Thymus (tissue), 11 donors: Measurements from ENCODE around the gene MFGE8. TPM values are rescaled to one million over a fixed set of nuclear protein-coding genes. Genes with fewer than 3 reads are reported as not detected.

Experiments
- DNase-seq, 9 donors: peaks; one replicate each; pipeline ENCODE4 v3.0.0-alpha.2; 2013; ENCODE audit warnings: low spot score in 9 of 9, low read depth in 6 of 9, missing footprints in 1 of 9
- H3K27ac ChIP-seq, 2 donors: one replicate each; pipeline ENCODE4 v1.5.1; 2013; ENCODE audit warnings: control low read depth in 1 of 2, low read depth in 1 of 2, low read length in 1 of 2, mild to moderate bottlenecking in 1 of 2, moderate library complexity in 1 of 2
- H3K27me3 ChIP-seq, 2 donors: one replicate each; pipeline ENCODE4 v1.5.1; 2013; ENCODE audit warnings: low read length in 1 of 2; ENCODE audit not compliant: control insufficient read depth in 2 of 2, insufficient read depth in 1 of 2
- H3K36me3 ChIP-seq, 2 donors: one replicate each; pipeline ENCODE4 v1.5.1; 2013; ENCODE audit warnings: low read length in 1 of 2, mild to moderate bottlenecking in 1 of 2, moderate library complexity in 1 of 2; ENCODE audit not compliant: control insufficient read depth in 2 of 2, insufficient read depth in 2 of 2
- H3K4me1 ChIP-seq, 2 donors: one replicate each; pipeline ENCODE4 v1.5.1; 2013; ENCODE audit warnings: low read length in 2 of 2; ENCODE audit not compliant: control insufficient read depth in 2 of 2, insufficient read depth in 2 of 2
- H3K4me3 ChIP-seq, 2 donors: one replicate each; pipeline ENCODE4 v1.5.1; 2013; ENCODE audit warnings: low read length in 2 of 2, control low read depth in 1 of 2, mild to moderate bottlenecking in 1 of 2
- H3K9me3 ChIP-seq, 2 donors: one replicate each; pipeline ENCODE4 v1.5.1; 2013; ENCODE audit warnings: low read length in 1 of 2, mild to moderate bottlenecking in 1 of 2; ENCODE audit not compliant: control insufficient read depth in 2 of 2, insufficient read depth in 1 of 2
- WGBS: extraction: QIAGEN DNeasy Blood & Tissue Kit; methylation state at CpG from one replicate; pipeline ENCODE4 v1.1.7; 2013; 5-methylcytosine and 5-hydroxymethylcytosine counted together
- polyA plus RNA-seq: library from polyadenylated mRNA; stranded (reverse); fragments of 200-250 nt; gene quantifications from one replicate; pipeline ENCODE4 v1.2.3, GENCODE V29; 2013
- total RNA-seq: library from RNA; stranded (reverse); fragments of 120-200 nt; gene quantifications from one replicate; pipeline ENCODE4 v1.2.4, GENCODE V29; 2013
- donor health status: healthy.

MFGE8 gene
- total and polyA plus RNA-seq, 2 donors, result 21.8 to 84.9 TPM

DNA sequence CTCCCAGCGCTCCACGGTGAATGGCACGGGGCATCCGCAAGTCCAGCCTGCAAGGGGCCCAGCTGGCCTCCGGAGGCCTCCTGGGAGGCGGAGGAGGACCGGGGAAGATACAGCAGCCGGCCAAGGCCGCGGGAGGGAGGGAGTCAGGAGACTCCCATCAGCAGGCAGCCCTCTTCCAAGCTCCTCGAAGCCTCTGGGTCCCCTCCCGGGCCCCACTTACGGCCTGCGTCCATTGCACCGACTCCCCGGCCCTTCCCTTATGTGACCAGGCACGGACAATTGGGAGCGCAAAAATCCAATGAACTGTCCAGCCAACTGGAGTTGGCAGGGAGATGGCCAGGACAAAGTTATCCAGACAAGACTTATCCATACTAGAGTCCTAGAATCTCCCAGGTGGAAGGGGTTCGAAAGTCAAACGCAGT is 668 bp downstream of the MFGE8 start:
- Histone ChIP-seq H3K9me3 (no peaks in the 10 kb centered on the region), H3K36me3 (peaks cover 6 to 31% of the 10 kb centered on the region in 2 donors), H3K27ac (peak overlapping the region; percentile 49 to 84), H3K4me3 (peak overlapping the region; percentile 78 to 85), H3K27me3 (no peaks in the 10 kb centered on the region), H3K4me1 (peaks cover 14 to 27% of the 10 kb centered on the region in 2 donors)
- 33% methylated on average over 20 of the region's 20 CpGs for whole genome bisulfite sequencing
- no peak for DNase-seq

DNA sequence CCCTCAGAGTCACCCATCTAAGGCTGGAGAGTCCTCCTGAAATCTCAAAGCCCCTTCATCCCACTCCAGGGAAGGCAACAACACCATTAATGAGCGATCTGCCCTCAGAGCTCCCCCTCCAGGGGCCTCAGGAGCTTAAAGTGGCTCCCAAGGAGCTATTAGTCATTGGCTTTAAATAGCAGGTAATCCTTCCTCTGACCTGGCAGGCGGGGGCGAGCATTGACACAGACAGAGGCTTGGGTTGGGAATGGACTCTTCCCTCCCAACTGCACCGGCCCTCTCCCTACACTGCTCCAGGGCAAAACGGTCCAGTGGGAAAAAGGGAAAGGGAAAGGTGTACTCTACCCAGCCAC is 1.4 kb downstream of the MFGE8 start:
- peak overlapping the region in 1 of 2 donors; percentile 49 for H3K27ac ChIP-seq
- no peaks in the 10 kb centered on the region for H3K27me3 ChIP-seq
- 96% methylated on average over 5 of the region's 5 CpGs for WGBS
- peak overlapping the region; percentile 78 to 85 for H3K4me3 ChIP-seq
- H3K4me1 ChIP-seq, result peaks cover 14 to 27% of the 10 kb centered on the region in 2 donors
- H3K9me3 ChIP-seq, result no peaks in the 10 kb centered on the region
- peaks cover 6 to 37% of the 10 kb centered on the region in 2 donors for H3K36me3 ChIP-seq
- no peak for DNase-seq

DNA sequence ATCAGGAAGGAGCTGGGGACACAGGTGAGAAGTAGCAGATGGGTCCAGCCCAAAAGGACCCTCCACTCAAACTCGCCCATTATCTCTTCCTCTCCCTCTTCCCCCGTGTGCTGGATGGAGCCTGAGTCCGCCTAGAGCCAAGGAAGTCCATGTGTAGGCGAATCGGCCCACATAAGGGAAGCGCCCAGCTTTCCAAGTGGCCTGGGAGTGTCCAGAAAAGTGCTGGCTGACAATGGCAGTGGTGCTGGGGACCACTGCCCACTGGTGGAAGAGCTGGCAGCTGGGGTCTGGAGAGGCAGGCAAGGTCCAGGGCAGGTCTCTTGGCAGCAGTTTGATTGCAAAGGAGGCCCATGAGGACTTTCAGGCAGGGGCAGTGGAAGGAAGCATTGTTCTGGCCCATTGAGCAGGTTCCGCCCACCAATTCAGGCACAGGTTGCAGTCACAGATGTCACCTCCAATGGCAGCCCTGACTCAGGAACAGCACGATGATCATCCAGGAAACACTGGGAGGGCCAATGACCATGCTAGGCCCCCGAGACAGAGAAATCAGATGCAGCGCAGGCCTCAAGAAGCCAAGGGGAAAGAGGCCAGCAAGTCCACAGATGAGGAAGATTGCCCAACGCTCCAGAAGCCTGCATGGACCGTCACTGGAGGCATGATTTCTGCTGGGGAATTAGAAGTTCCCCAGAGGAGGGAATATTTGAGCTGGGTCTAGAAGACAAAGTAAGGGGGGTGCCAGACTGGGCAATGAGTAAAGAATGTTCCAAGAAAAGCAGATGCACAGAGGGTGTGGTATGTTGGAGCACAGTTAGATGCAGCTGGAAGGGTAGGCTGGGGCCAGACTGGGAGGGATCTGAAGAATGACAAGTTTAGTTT is 3.0 kb downstream of the MFGE8 start:
- 95% methylated on average over 12 of the region's 12 CpGs for WGBS

DNA sequence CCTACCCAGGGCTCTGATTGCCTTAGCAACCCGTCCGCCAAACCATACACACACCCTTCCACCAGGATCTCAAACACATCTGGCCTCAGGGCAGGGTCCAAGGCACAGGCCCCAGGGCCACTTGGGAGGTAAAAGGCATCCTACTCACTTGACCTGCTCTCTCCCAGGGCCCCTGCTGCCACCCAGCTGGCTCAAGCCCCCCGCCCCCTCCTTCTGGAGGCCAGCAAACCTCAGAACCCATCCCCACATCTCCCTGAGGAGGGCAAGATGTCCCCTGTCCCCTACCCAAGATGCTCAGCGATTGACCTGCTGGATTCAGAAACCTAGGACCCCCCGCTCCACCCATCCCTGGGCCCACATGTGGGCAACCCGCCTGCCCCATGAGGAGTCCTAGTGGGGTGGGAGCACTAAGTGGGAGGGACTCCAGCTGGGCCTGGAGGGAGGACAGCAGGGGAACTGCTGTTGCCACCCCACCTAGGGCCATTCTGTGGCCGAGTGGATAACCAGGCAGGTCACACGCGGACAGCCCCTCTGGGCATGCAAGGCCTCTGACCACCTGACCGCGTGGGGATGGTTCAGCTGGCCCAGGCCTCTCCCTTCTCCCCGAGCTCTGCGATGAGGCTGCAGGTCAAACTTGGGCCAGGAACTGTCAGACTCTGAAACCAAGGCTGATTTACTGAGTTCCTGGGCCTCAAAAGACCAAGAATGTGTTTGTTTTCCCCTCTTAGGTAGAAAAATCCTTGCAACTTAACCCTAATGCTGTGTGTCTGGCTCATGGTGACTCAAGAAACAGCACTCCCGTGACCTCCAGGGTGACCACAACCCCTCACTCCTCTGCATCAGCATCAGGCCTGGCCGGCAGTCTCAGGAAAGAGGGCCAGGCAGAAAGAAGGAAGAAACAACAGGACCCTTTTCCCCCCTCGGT is 4.2 kb downstream of the MFGE8 start:
- Histone ChIP-seq H3K27ac (no peak overlapping the region), H3K4me3 (no peak overlapping the region), H3K4me1 (peaks cover 19 to 40% of the 10 kb centered on the region in 2 donors), H3K9me3 (no peaks in the 10 kb centered on the region), H3K36me3 (peaks cover 6 to 50% of the 10 kb centered on the region in 2 donors), H3K27me3 (no peaks in the 10 kb centered on the region)
- DNase-seq, result no peak
- WGBS, result 98% methylated on average over 16 of the region's 16 CpGs

More for the DNA sequence above, 3.0 kb downstream of the MFGE8 start:
- H3K27ac ChIP-seq, result no peak overlapping the region
- H3K27me3 ChIP-seq, result no peaks in the 10 kb centered on the region
- H3K9me3 ChIP-seq, result no peaks in the 10 kb centered on the region
- peaks cover 14 to 28% of the 10 kb centered on the region in 2 donors for H3K4me1 ChIP-seq
- H3K4me3 ChIP-seq, result no peak overlapping the region
- H3K36me3 ChIP-seq, result peaks cover 6 to 50% of the 10 kb centered on the region in 2 donors
- DNase-seq, result no peak

DNA sequence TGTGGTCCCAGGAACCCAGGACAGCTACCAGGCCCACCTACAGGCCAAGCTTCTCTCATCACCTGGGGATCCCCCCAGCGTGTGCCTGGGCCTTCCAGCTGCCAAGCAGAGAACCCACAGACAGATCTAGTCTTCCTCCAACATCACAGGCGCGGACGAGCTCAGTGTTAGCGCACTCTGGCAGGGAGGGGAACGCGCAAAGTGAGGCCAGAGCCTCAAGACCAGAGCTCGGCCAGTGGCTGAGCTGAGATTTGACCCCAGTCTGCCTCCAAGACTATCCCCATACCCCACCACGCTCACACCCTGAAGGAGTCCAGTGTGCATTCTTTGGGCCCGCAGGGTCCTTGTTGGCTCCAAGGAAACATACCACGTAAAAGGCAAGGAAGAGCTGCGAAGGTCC is 5.1 kb downstream of the MFGE8 start:
- H3K27ac ChIP-seq, result no peak overlapping the region
- H3K4me3 ChIP-seq, result no peak overlapping the region
- H3K4me1 ChIP-seq, result peaks cover 21 to 40% of the 10 kb centered on the region in 2 donors
- no peaks in the 10 kb centered on the region for H3K27me3 ChIP-seq
- 91% methylated on average over 12 of the region's 12 CpGs for WGBS
- no peaks in the 10 kb centered on the region for H3K9me3 ChIP-seq
- peaks cover 6 to 51% of the 10 kb centered on the region in 2 donors for H3K36me3 ChIP-seq
- DNase-seq, result no peak

DNA sequence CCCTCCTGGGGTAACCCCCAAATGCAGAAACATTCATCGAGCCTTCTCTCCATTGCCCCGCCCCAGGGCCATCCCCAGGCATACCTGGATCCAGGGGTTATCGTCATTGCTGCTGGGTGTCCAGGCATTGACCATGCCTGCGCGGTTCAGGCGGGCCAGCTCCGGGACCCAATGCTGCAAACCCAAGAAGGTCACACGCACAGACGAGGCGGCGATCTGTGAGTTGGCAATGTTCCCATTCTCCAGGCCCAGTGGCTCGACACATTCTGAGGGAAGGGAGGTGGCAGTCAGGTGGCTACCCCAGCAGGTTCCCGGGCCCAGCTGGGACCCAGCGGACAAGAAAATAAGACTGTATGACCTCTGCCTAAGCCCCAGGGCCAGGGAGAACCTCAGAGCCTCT is 6.1 kb downstream of the MFGE8 start:
- peaks cover 19 to 33% of the 10 kb centered on the region in 2 donors for H3K4me1 ChIP-seq
- peaks cover 13 to 61% of the 10 kb centered on the region in 2 donors for H3K36me3 ChIP-seq
- no peak overlapping the region for H3K4me3 ChIP-seq
- no peaks in the 10 kb centered on the region for H3K27me3 ChIP-seq
- no peaks in the 10 kb centered on the region for H3K9me3 ChIP-seq
- WGBS, result 94% methylated on average over 14 of the region's 14 CpGs
- no peak for DNase-seq
- no peak overlapping the region for H3K27ac ChIP-seq

DNA sequence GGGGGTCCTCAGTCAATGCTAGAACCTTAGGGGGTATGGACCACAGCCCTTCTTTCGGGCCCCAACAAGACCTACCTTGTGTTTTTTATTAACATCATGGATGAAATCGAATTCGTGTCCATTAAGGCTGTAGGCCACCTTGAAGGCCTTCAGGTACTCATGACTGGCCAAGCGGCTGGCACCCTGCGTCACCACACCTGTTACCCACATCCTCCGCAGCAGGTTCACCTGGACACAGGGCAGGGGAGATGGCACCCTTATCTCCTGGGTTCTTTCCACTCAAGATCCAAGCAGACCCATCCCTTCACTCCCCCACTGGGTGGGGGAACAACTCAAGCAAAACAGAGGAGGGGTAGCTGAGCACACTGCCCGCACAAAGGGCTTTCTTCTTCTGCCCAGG is 6.6 kb downstream of the MFGE8 start:
- H3K4me1 ChIP-seq, result peaks cover 13 to 27% of the 10 kb centered on the region in 2 donors

DNA sequence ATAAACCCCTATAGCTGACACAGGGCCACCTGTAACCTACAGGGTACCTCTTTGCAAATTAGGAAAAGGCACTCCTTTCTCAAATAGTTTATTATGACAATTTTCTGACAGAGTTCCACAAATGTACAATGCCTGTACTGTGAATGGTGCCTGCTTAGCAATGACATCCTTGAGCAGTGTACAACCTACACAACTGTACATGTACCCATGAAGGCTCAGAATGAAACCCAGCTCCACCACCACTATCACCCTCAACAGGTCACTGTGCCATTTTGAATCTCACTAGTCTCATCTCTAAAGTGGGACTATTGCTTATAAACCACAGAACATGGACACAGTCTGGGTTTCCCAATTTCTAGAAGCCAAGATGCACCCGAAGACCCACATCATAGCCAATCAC is 7.0 kb downstream of the MFGE8 start:
- Histone ChIP-seq H3K9me3 (no peaks in the 10 kb centered on the region), H3K4me1 (peaks cover 13 to 24% of the 10 kb centered on the region in 2 donors), H3K36me3 (peaks cover 13 to 70% of the 10 kb centered on the region in 2 donors), H3K4me3 (no peak overlapping the region), H3K27me3 (no peaks in the 10 kb centered on the region), H3K27ac (no peak overlapping the region)
- 100% methylated on average over 1 of the region's 1 CpG for WGBS
- no peak for DNase-seq

More for the DNA sequence above, 6.6 kb downstream of the MFGE8 start:
- H3K9me3 ChIP-seq, result no peaks in the 10 kb centered on the region
- H3K27ac ChIP-seq, result no peak overlapping the region
- WGBS, result 96% methylated on average over 7 of the region's 7 CpGs
- H3K4me3 ChIP-seq, result no peak overlapping the region
- no peak for DNase-seq
- H3K27me3 ChIP-seq, result no peaks in the 10 kb centered on the region
- H3K36me3 ChIP-seq, result peaks cover 13 to 66% of the 10 kb centered on the region in 2 donors

DNA sequence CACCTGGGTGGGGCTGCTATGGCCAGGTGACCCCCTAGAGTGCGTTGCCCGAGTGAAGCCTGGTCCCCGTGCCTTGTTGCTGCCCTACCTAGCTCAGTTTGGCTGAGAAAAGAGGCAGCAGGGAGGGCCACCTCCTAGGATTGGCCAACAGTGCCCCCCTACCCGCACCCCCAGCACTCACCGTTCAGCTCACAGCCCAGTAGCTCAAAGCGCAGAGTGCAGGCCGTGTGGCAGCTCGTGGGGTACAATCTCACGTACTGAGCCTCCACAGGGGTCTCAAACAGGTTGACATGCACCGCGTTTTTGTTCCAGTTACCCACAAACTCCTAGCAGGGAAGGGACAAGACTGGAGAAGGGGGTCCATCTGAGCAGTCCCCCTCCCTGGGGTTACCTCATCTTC is 7.6 kb downstream of the MFGE8 start:
- H3K27ac ChIP-seq, result no peak overlapping the region
- H3K9me3 ChIP-seq, result no peaks in the 10 kb centered on the region
- DNase-seq, result no peak
- peaks cover 9 to 20% of the 10 kb centered on the region in 2 donors for H3K4me1 ChIP-seq
- H3K36me3 ChIP-seq, result peaks cover 13 to 71% of the 10 kb centered on the region in 2 donors
- no peak overlapping the region for H3K4me3 ChIP-seq
- H3K27me3 ChIP-seq, result no peaks in the 10 kb centered on the region
- 97% methylated on average over 11 of the region's 11 CpGs for WGBS
